ENCODE results near the gene MRPL40. TPM values are rescaled to one million over a fixed set of nuclear protein-coding genes. Genes with fewer than 3 reads are reported as not detected.

MRPL40 gene
- total and polyA plus RNA-seq, 2 of the 13 experiments (the other 11 are each of a cell fraction or from before 2014, with no cell fraction given) = 42.7 to 79.7 TPM

- TF ChIP-seq IKZF5 (CRISPR knock-in tag; IDR thresholded peaks at IDR 0.05) (no peak), ZBTB7B (CRISPR knock-in tag; IDR thresholded peaks at IDR 0.05) (no peak), MXD3 (CRISPR knock-in tag; IDR thresholded peaks at IDR 0.05) (peak; percentile 35), NCOR1 (IDR thresholded peaks at IDR 0.05; ENCODE audit: borderline replicate concordance, low read length) (no peak), HDAC2 (CRISPR knock-in tag; IDR thresholded peaks at IDR 0.05) (0 out of 2 replicates have a peak, but pooled peaks have one; percentile 12), ZSCAN12 (CRISPR knock-in tag; IDR thresholded peaks at IDR 0.05) (no peak), SIN3A (IDR thresholded peaks at IDR 0.05; ENCODE audit: borderline replicate concordance, low read depth, low read length) (0 out of 2 replicates have a peak, but pooled peaks have one; percentile 31), NFATC3 (CRISPR knock-in tag; IDR thresholded peaks at IDR 0.05) (no peak), TAF1 (CRISPR knock-in tag; IDR thresholded peaks at IDR 0.05) (no peak), ZKSCAN5 (CRISPR knock-in tag; IDR thresholded peaks at IDR 0.05) (no peak), BHLHE40 (IDR thresholded peaks at IDR 0.05; ENCODE audit: low read length) (peak; percentile 86), DMTF1 (CRISPR knock-in tag; IDR thresholded peaks at IDR 0.05) (no peak), CCDC6 (CRISPR knock-in tag; IDR thresholded peaks at IDR 0.05) (no peak; the same call in 1 of the 2 replicates), AHDC1 (CRISPR knock-in tag; IDR thresholded peaks at IDR 0.05; ENCODE audit: borderline replicate concordance) (0 out of 2 replicates have a peak, but pooled peaks have one; percentile 31), STAT5B (CRISPR knock-in tag; IDR thresholded peaks at IDR 0.05) (no peak), HES4 (CRISPR knock-in tag; IDR thresholded peaks at IDR 0.05; ENCODE audit: borderline replicate concordance) (peak; percentile 86), ZNF737 (CRISPR knock-in tag; IDR thresholded peaks at IDR 0.05; ENCODE audit: borderline replicate concordance) (0 out of 2 replicates have a peak, but pooled peaks have one; percentile 33), MAZ (IDR thresholded peaks at IDR 0.05; ENCODE audit: borderline replicate concordance, low read depth, low read length) (no peak), MAZ (CRISPR knock-in tag; IDR thresholded peaks at IDR 0.05; ENCODE audit: low read depth) (no peak), ELF1 (CRISPR knock-in tag; IDR thresholded peaks at IDR 0.05) (no peak)
- TF ChIP-seq, protein P1, sequence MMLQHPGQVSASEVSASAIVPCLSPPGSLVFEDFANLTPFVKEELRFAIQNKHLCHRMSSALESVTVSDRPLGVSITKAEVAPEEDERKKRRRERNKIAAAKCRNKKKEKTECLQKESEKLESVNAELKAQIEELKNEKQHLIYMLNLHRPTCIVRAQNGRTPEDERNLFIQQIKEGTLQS (CRISPR knock-in tag; IDR thresholded peaks at IDR 0.05) = no peak
These were observed 1.3 kb upstream of the MRPL40 start (continued) for GRCh38 chr22:19430890-19431541.
